ENCODE results near the gene NKIRAS2. TPM values are rescaled to one million over a fixed set of nuclear protein-coding genes. Genes with fewer than 3 reads are reported as not detected.
A peak's percentile ranks its signal among the peaks of the same experiment; 100 is the strongest.

NKIRAS2 gene
- total RNA-seq, 1 experiment from 2014 or later, result 38.3 TPM

- peak overlapping the region; percentile 61 for H3K27ac ChIP-seq
These were observed 5.3 kb downstream of the NKIRAS2 start for GRCh38 chr17:42025191-42025579.

GRCh38 chr17:42025936-42026335 lies 6.0 kb downstream of the NKIRAS2 start:
- no peak overlapping the region for H2AFZ ChIP-seq
- BruUV-seq (replicated peaks), result no TSS peak
- H3F3A ChIP-seq (ENCODE audit: insufficient read depth, low read depth), result peaks cover 50% of the 10 kb centered on the region
- H3K4me1 ChIP-seq (replicated peaks; ENCODE audit: insufficient read depth), result peaks cover 32% of the 10 kb centered on the region
- no peaks in the 10 kb centered on the region for H3K36me3 ChIP-seq (ENCODE audit: low read depth)
- peak overlapping the region; percentile 61; the same call in 1 of the 2 replicates for H3K27ac ChIP-seq
- ChIA-PET POLR2A (ENCODE audit: unreplicated experiment) (interaction anchor here (0.5 to 0.7 kb wide), 2 partner anchors 37 to 60 kb away, joined by 4 to 5 read pairs; no protein-coding TSS in a partner anchor), CTCF (no interaction called here)
- DNase-seq, result no peak
- no peaks in the 10 kb centered on the region for H3K27me3 ChIP-seq (ENCODE audit: insufficient read depth, low read depth)
- no peak overlapping the region for H3K4me3 ChIP-seq
- intact Hi-C loops (cut with micrococcal nuclease; ENCODE audit: unreplicated experiment), result loop anchor here (1.0 to 10.0 kb wide), 3 partner anchors 61 to 299 kb away; no protein-coding TSS in a partner anchor
- H3K9me3 ChIP-seq (ENCODE audit: insufficient read depth, low read depth), result no peaks in the 10 kb centered on the region
- no peak for TF ChIP-seq CTCF (conservative IDR thresholded peaks at IDR 0.05)
- TF ChIP-seq EZH2 (IDR thresholded peaks at IDR 0.05; ENCODE audit: low read depth), result no peak
- no peaks in the 10 kb centered on the region; the same call in 1 of the 2 replicates for H4K20me1 ChIP-seq (ENCODE audit: insufficient read depth)
- H3K79me2 ChIP-seq (ENCODE audit: low read depth), result peaks cover 9% of the 10 kb centered on the region
- H3K9me2 ChIP-seq (ENCODE audit: insufficient read depth), result no peaks in the 10 kb centered on the region
- peak overlapping the region; percentile 67 for H3K4me2 ChIP-seq

More at GRCh38 chr17:42025191-42025579, 5.3 kb downstream of the NKIRAS2 start:
- no peaks in the 10 kb centered on the region for H3K36me3 ChIP-seq (ENCODE audit: low read depth)
- no peaks in the 10 kb centered on the region for H3K9me2 ChIP-seq (ENCODE audit: insufficient read depth)
- H3K4me2 ChIP-seq, result peak overlapping the region; percentile 67
- no peaks in the 10 kb centered on the region for H3K27me3 ChIP-seq (ENCODE audit: insufficient read depth, low read depth)
- ChIA-PET POLR2A (ENCODE audit: unreplicated experiment) (interaction anchor here (0.5 to 0.7 kb wide), 4 partner anchors 11 to 337 kb away, joined by 3 to 6 read pairs (median 4); no protein-coding TSS in a partner anchor), CTCF (interaction anchor here (0.6 to 0.9 kb wide), 4 partner anchors 79 to 552 kb away, joined by 3 to 9 read pairs (median 3); partner anchors contain the start of genes PSMC3IP and STAT3)
- H4K20me1 ChIP-seq (ENCODE audit: insufficient read depth), result no peaks in the 10 kb centered on the region; the same call in 1 of the 2 replicates
- H3K4me3 ChIP-seq, result no peak overlapping the region
- H3K9me3 ChIP-seq (ENCODE audit: insufficient read depth, low read depth), result no peaks in the 10 kb centered on the region
- intact Hi-C loops (cut with micrococcal nuclease; ENCODE audit: unreplicated experiment), result loop anchor here (1.0 to 10.0 kb wide), 3 partner anchors 60 to 300 kb away; no protein-coding TSS in a partner anchor
- TF ChIP-seq CTCF (conservative IDR thresholded peaks at IDR 0.05) (peak; percentile 19; the same call in 1 of the 2 replicates), EZH2 (IDR thresholded peaks at IDR 0.05; ENCODE audit: low read depth) (no peak)
- BruUV-seq (replicated peaks), result no TSS peak
- H3K4me1 ChIP-seq (replicated peaks; ENCODE audit: insufficient read depth), result peaks cover 36% of the 10 kb centered on the region
- no peak for DNase-seq
- peaks cover 16% of the 10 kb centered on the region for H3K79me2 ChIP-seq (ENCODE audit: low read depth)
- H2AFZ ChIP-seq, result no peak overlapping the region
- H3F3A ChIP-seq (ENCODE audit: insufficient read depth, low read depth), result peaks cover 53% of the 10 kb centered on the region

- Histone ChIP-seq H3K36me3 (ENCODE audit: low read depth) (no peaks in the 10 kb centered on the region), H4K20me1 (ENCODE audit: insufficient read depth) (no peaks in the 10 kb centered on the region; the same call in 1 of the 2 replicates), H3K27me3 (ENCODE audit: insufficient read depth, low read depth) (no peaks in the 10 kb centered on the region), H3K9me3 (ENCODE audit: insufficient read depth, low read depth) (no peaks in the 10 kb centered on the region), H3F3A (ENCODE audit: insufficient read depth, low read depth) (peaks cover 42% of the 10 kb centered on the region), H3K9me2 (ENCODE audit: insufficient read depth) (no peaks in the 10 kb centered on the region), H3K79me2 (ENCODE audit: low read depth) (no peaks in the 10 kb centered on the region), H3K4me2 (no peak overlapping the region), H3K27ac (no peak overlapping the region), H2AFZ (no peak overlapping the region), H3K4me1 (replicated peaks; ENCODE audit: insufficient read depth) (peaks cover 27% of the 10 kb centered on the region), H3K4me3 (no peak overlapping the region)
- no peak for TF ChIP-seq EZH2 (IDR thresholded peaks at IDR 0.05; ENCODE audit: low read depth)
- TF ChIP-seq CTCF (conservative IDR thresholded peaks at IDR 0.05), result no peak
- ChIA-PET POLR2A (ENCODE audit: unreplicated experiment) (no interaction called here), CTCF (interaction anchor here (0.5 kb wide), 1 partner anchor 637 kb away, joined by 3 read pairs; no protein-coding TSS in a partner anchor)
- intact Hi-C loops (cut with micrococcal nuclease; ENCODE audit: unreplicated experiment), result loop anchor here (10.0 kb wide), 1 partner anchor 298 kb away; no protein-coding TSS in a partner anchor
- DNase-seq, result no peak
- BruUV-seq (replicated peaks), result no TSS peak
These were observed 7.1 kb downstream of the NKIRAS2 start for GRCh38 chr17:42026857-42027589.
